K562 (cell line): ENCODE results near the gene HIVEP3. TPM values are rescaled to one million over a fixed set of nuclear protein-coding genes. Genes with fewer than 3 reads are reported as not detected.

Source experiments
- KLF1 ChIP-seq: fragments of 450-650 bp; IDR thresholded peaks from 2 replicates; pipeline ENCODE4 v1.6.1; 2016; ENCODE audit warnings: missing genetic modification characterization, missing compliant biosample characterization
- REST ChIP-seq, 2 experiments: fragments of 450-650 bp; formaldehyde crosslinking in 1 of 2; IDR thresholded peaks; 2 replicates each; pipeline versions ENCODE4 v1.4.0 to v1.6.1; 2014 to 2020; ENCODE audit warnings: mild to moderate bottlenecking in 2 of 2, borderline replicate concordance in 1 of 2, low read depth in 1 of 2
- TFAP4 ChIP-seq: sonication (generic); formaldehyde crosslinking; IDR thresholded peaks from 2 replicates; pipeline ENCODE4 v1.8.0; 2022; ENCODE audit warnings: missing genetic modification reagents, mild to moderate bottlenecking, moderate library complexity, borderline replicate concordance
- UBTF ChIP-seq, 2 experiments: IDR thresholded peaks; 2 replicates each; pipeline ENCODE4 v1.6.1; 2012; ENCODE audit warnings: improper control_type of control experiment in 2 of 2, low read depth in 2 of 2, low read length in 2 of 2, borderline replicate concordance in 1 of 2
- ZBTB7A ChIP-seq: IDR thresholded peaks from 2 replicates; pipeline ENCODE4 v1.6.1; 2011; ENCODE audit warnings: low read depth, mild to moderate bottlenecking, low read length, moderate library complexity, borderline replicate concordance; ENCODE audit not compliant: control insufficient read depth
- ZFX ChIP-seq: sonication (generic); formaldehyde crosslinking; IDR thresholded peaks from 2 replicates; pipeline ENCODE4 v1.8.0; 2022; ENCODE audit warnings: mild to moderate bottlenecking, missing genetic modification reagents, moderate library complexity
- ZNF174 ChIP-seq: fragments of 250-450 bp; sonication (Bioruptor Pico); IDR thresholded peaks from 2 replicates; pipeline ENCODE4 v1.4.0; 2020; ENCODE audit warnings: mild to moderate bottlenecking
- ZNF41 ChIP-seq: fragments of 250-450 bp; sonication (Bioruptor Pico); conservative IDR thresholded peaks from 2 replicates; pipeline ENCODE4 v1.4.0; 2020; ENCODE audit warnings: mild to moderate bottlenecking
- ZNF512 ChIP-seq: IDR thresholded peaks from 2 replicates; pipeline ENCODE4 v1.6.1; 2016; ENCODE audit warnings: missing genetic modification characterization, missing compliant biosample characterization
- polyA plus RNA-seq, 8 experiments: library from polyadenylated mRNA; depleted of rRNA in 4 of 8; stranded (reverse) in 5 of 8; unstranded in 3 of 8; fragments of >200 nt; fragmentation: Nextera tagmentation in 2 of 8; fragmentation: Illumina TruSeq in 1 of 8; extraction: Ambion mirVana in 2 of 8; extraction: Trizol in 1 of 8; gene quantifications; 2 replicates each; pipeline versions ENCODE4 v1.2.1 to v1.2.3, GENCODE V29; 2011 to 2014; ENCODE audit warnings: inconsistent platforms in 1 of 8, missing spikeins in 1 of 8
- total RNA-seq, 7 experiments: library from RNA; depleted of rRNA in 6 of 7; stranded (reverse); fragments of >200 nt in 6 of 7; fragmentation: Illumina TruSeq in 2 of 7; extraction: Trizol in 2 of 7; gene quantifications; 2 replicates each; pipeline versions ENCODE4 v1.2.1 to v1.2.3, GENCODE V29; 2011 to 2021; ENCODE audit warnings: low replicate concordance in 1 of 7

Gene HIVEP3
- total and polyA plus RNA-seq, 9 of the 15 experiments (the other 6 are each of a cell fraction or from before 2014, with no cell fraction given) = 0.09 to 0.58 (median 0.34) TPM; not detected in 1

DNA sequence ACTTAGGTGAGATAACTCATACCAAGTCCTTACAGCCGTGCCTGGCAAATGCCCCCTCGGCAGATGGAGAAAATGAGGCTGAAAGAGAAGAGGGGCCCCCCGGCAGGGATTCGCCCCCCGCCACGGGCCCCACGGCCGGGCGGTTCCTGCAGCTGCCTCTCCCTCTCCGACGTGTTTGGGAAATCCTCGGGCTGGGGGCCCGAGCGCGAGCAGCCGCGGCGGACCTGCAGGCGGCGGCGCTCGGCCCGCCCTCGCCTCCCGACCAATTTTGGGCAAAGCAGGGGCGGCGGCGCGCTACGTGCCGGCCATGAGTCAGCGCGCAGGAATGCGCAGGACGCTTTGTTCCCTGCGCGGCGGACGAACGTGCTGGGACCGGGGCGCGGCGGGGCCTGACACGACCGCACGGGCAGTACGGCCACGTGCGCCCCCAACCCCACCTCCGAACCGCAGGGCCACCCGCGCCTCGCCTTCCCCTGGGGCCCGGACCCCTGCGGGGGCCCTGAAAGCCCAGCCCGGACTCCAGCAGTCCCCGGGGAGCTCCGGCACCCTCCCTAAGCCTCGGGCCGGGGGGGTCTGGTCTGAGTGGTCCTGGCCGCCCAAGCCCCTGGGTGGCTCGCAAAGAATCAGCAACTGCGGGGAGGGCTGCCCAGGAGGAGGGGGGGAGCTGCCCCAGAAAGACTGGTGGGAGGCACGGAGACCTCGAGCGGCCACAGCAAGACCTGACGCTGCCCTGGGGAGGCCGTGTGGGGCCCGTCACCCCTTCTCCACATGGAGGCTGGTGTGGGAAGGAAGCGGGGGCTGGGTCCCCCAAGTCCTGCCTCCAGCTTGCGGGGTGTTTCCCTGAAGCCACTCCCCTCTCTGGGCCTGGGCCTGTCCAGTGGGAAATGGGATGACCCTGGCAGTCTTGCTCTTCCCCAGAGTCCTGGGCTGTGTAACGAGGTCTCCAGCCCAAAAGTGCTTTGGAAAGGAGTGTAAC, 422.4 kb downstream of the HIVEP3 start (continued):
- TF ChIP-seq REST (IDR thresholded peaks at IDR 0.05; ENCODE audit: borderline replicate concordance) (peak; percentile 26; the same call in 1 of the 2 replicates), REST (CRISPR knock-in tag; IDR thresholded peaks at IDR 0.05; ENCODE audit: low read depth) (no peak), TFAP4 (peak; percentile 47; the same call in 1 of the 2 replicates), ZNF174 (CRISPR knock-in tag) (no peak), ZNF512 (tag) (no peak), ZBTB7A (peak; percentile 77; the same call in 1 of the 2 replicates), UBTF (IDR thresholded peaks at IDR 0.05; ENCODE audit: borderline replicate concordance in 1 of 2, low read depth in 2 of 2, low read length in 2 of 2) (peak; percentile 52 to 60; a peak in 1 of 4 replicates), ZNF41 (no peak), ZFX (CRISPR knock-in tag) (peak; percentile 85), KLF1 (tag) (peak; percentile 91)
